Neural crest cell (in vitro differentiated cells): Measurements from ENCODE around the gene FBLN2. TPM values are rescaled to one million over a fixed set of nuclear protein-coding genes. Genes with fewer than 3 reads are reported as not detected.

Source experiments
- DNase-seq: peaks from one replicate; pipeline ENCODE4 v3.0.0; 2021; ENCODE audit warnings: low read depth, mixed read lengths, low spot score
- H3K27ac Mint-ChIP-seq: one replicate; pipeline ENCODE4 v1.8.0; 2021; ENCODE audit warnings: mild to moderate bottlenecking, mixed read lengths; ENCODE audit not compliant: unreplicated experiment
- H3K27me3 Mint-ChIP-seq: 2 replicates; pipeline ENCODE4 v1.8.0; 2021; ENCODE audit warnings: low read depth, mild to moderate bottlenecking, mixed read lengths
- H3K36me3 Mint-ChIP-seq: 2 replicates; pipeline ENCODE4 v1.8.0; 2021; ENCODE audit warnings: low read depth, mild to moderate bottlenecking, mixed read lengths
- H3K4me1 Mint-ChIP-seq: 2 replicates; pipeline ENCODE4 v1.8.0; 2021; ENCODE audit warnings: mixed read lengths
- H3K4me3 Mint-ChIP-seq: one replicate; pipeline ENCODE4 v1.8.0; 2021; ENCODE audit warnings: mild to moderate bottlenecking, mixed read lengths
- H3K9me3 Mint-ChIP-seq: 2 replicates; pipeline ENCODE4 v1.8.0; 2021; ENCODE audit warnings: mixed read lengths
- CTCF ChIP-seq: fragments of 200-600 bp; sonication (generic); conservative IDR thresholded peaks from 2 replicates; pipeline ENCODE4 v1.5.0; 2021; ENCODE audit warnings: antibody characterized with exemption, mild to moderate bottlenecking
- total RNA-seq: library from RNA; stranded (reverse); gene quantifications from 2 replicates; pipeline ENCODE4 v1.2.1, GENCODE V29; 2021

FBLN2 gene
- total RNA-seq, 1 donor from 2014 or later: 6.3 TPM

GRCh38 chr3:13629644-13630043 is 80.7 kb downstream of the FBLN2 start:
- Mint-ChIP-seq H3K4me1 (peaks cover 20% of the 10 kb centered on the region), H3K27me3 (no peaks in the 10 kb centered on the region), H3K36me3 (no peaks in the 10 kb centered on the region), H3K4me3 (no peak overlapping the region), H3K9me3 (peaks cover 2% of the 10 kb centered on the region), H3K27ac (peak overlapping the region; percentile 63)
- no peak for TF ChIP-seq CTCF
- no peak for DNase-seq

- Mint-ChIP-seq H3K27ac (no peak overlapping the region), H3K9me3 (no peaks in the 10 kb centered on the region)
Measured at GRCh38 chr3:13631256-13631655, 82.3 kb downstream of the FBLN2 start.

GRCh38 chr3:13633176-13633575 is 84.3 kb downstream of the FBLN2 start:
- no peaks in the 10 kb centered on the region for H3K36me3 Mint-ChIP-seq
- H3K27ac Mint-ChIP-seq: no peak overlapping the region
- no peak overlapping the region for H3K4me3 Mint-ChIP-seq
- no peaks in the 10 kb centered on the region for H3K27me3 Mint-ChIP-seq
- H3K4me1 Mint-ChIP-seq: peaks cover 20% of the 10 kb centered on the region
- no peak for TF ChIP-seq CTCF
- no peaks in the 10 kb centered on the region for H3K9me3 Mint-ChIP-seq
- DNase-seq: no peak

More at GRCh38 chr3:13631256-13631655, 82.3 kb downstream of the FBLN2 start:
- Mint-ChIP-seq H3K4me3 (no peak overlapping the region), H3K27me3 (no peaks in the 10 kb centered on the region), H3K36me3 (no peaks in the 10 kb centered on the region), H3K4me1 (peaks cover 20% of the 10 kb centered on the region)
- TF ChIP-seq CTCF: no peak
- no peak for DNase-seq

- Mint-ChIP-seq H3K36me3 (no peaks in the 10 kb centered on the region), H3K27ac (no peak overlapping the region), H3K4me3 (no peak overlapping the region), H3K27me3 (no peaks in the 10 kb centered on the region), H3K9me3 (no peaks in the 10 kb centered on the region), H3K4me1 (peaks cover 20% of the 10 kb centered on the region)
- DNase-seq: no peak
- no peak for TF ChIP-seq CTCF
Measured at GRCh38 chr3:13634151-13634550, 85.2 kb downstream of the FBLN2 start.

GRCh38 chr3:13634615-13635014 is 85.7 kb downstream of the FBLN2 start:
- no peak for DNase-seq

More at GRCh38 chr3:13634615-13635014, 85.7 kb downstream of the FBLN2 start:
- Mint-ChIP-seq H3K36me3 (no peaks in the 10 kb centered on the region), H3K4me3 (no peak overlapping the region), H3K27me3 (no peaks in the 10 kb centered on the region), H3K27ac (no peak overlapping the region), H3K4me1 (peaks cover 20% of the 10 kb centered on the region), H3K9me3 (no peaks in the 10 kb centered on the region)
- TF ChIP-seq CTCF: no peak
